Measurements from ENCODE around the gene DHX35. TPM values are rescaled to one million over a fixed set of nuclear protein-coding genes. Genes with fewer than 3 reads are reported as not detected.

Gene DHX35
- total RNA-seq, 1 experiment from 2014 or later: 12.1 TPM

GRCh38 chr20:39050555-39050902, 88.4 kb downstream of the DHX35 start:
- Histone ChIP-seq H3K4me1 (replicated peaks; ENCODE audit: insufficient read depth) (0 out of 2 replicates have a peak, but pooled peaks cover 6% of the 10 kb centered on the region), H3K4me2 (peak overlapping the region; percentile 100), H3K79me2 (ENCODE audit: low read depth) (no peaks in the 10 kb centered on the region), H3K36me3 (ENCODE audit: low read depth) (no peaks in the 10 kb centered on the region), H3K27me3 (ENCODE audit: insufficient read depth, low read depth) (peaks cover 25% of the 10 kb centered on the region), H3K4me3 (peak overlapping the region; percentile 97; the same call in 1 of the 2 replicates), H2AFZ (peak overlapping the region; percentile 99), H4K20me1 (ENCODE audit: insufficient read depth) (no peaks in the 10 kb centered on the region), H3K9me2 (ENCODE audit: insufficient read depth) (no peaks in the 10 kb centered on the region), H3F3A (ENCODE audit: insufficient read depth, low read depth) (no peaks in the 10 kb centered on the region), H3K27ac (no peak overlapping the region), H3K9me3 (ENCODE audit: insufficient read depth, low read depth) (no peaks in the 10 kb centered on the region)
- intact Hi-C loops (cut with micrococcal nuclease; ENCODE audit: unreplicated experiment): loop anchor here (1.0 to 2.0 kb wide), 2 partner anchors 31 to 1912 kb away; no protein-coding TSS in a partner anchor
- DNase-seq: no peak
- no TSS peak for BruUV-seq (replicated peaks)
- CTCF ChIA-PET: interaction anchor here (0.6 to 1.4 kb wide), 3 partner anchors 10 to 1913 kb away, joined by 3 to 5 read pairs (median 3); no protein-coding TSS in a partner anchor
- POLR2A ChIA-PET (ENCODE audit: unreplicated experiment): interaction anchor here (0.6 kb wide), 1 partner anchor 225 kb away, joined by 7 read pairs; no protein-coding TSS in a partner anchor
- TF ChIP-seq CTCF (conservative IDR thresholded peaks at IDR 0.05) (no peak), EZH2 (IDR thresholded peaks at IDR 0.05; ENCODE audit: low read depth) (no peak)

GRCh38 chr20:39052676-39053075, 90.5 kb downstream of the DHX35 start:
- Histone ChIP-seq H3K4me3 (no peak overlapping the region), H4K20me1 (ENCODE audit: insufficient read depth) (no peaks in the 10 kb centered on the region), H3K27ac (no peak overlapping the region), H3F3A (ENCODE audit: insufficient read depth, low read depth) (no peaks in the 10 kb centered on the region), H3K36me3 (ENCODE audit: low read depth) (no peaks in the 10 kb centered on the region), H3K9me2 (ENCODE audit: insufficient read depth) (no peaks in the 10 kb centered on the region), H3K27me3 (ENCODE audit: insufficient read depth, low read depth) (peaks cover 47% of the 10 kb centered on the region), H3K4me2 (no peak overlapping the region), H3K4me1 (replicated peaks; ENCODE audit: insufficient read depth) (0 out of 2 replicates have a peak, but pooled peaks cover 6% of the 10 kb centered on the region), H3K79me2 (ENCODE audit: low read depth) (no peaks in the 10 kb centered on the region), H3K9me3 (ENCODE audit: insufficient read depth, low read depth) (no peaks in the 10 kb centered on the region), H2AFZ (no peak overlapping the region)
- ChIA-PET CTCF (no interaction called here), POLR2A (ENCODE audit: unreplicated experiment) (no interaction called here)
- BruUV-seq (replicated peaks): no TSS peak
- intact Hi-C loops (cut with micrococcal nuclease; ENCODE audit: unreplicated experiment): no loop called here
- no peak for DNase-seq
- TF ChIP-seq EZH2 (IDR thresholded peaks at IDR 0.05; ENCODE audit: low read depth) (no peak), CTCF (conservative IDR thresholded peaks at IDR 0.05) (no peak)

DNA sequence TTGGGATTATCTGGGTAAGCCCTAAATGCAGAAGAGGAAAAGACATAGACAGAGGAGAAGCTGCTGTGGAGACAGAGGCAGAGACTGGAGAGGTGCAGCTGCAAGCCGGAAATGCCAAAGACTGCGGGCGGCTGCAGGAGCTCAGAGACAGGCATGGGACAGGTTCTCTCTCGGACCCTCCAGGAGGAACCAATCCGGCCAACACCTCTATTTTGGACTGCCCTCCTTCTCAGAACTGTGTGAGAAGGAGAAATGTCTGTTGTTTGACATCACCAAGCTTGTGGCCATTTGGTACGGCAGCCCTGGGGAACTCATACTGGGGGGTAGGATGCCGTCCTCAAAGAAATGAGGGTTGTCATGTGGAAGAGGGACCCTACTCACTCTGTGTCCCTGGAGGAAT, 95.0 kb downstream of the DHX35 start:
- H3K36me3 ChIP-seq (ENCODE audit: low read depth): no peaks in the 10 kb centered on the region
- DNase-seq: no peak
- TF ChIP-seq CTCF (conservative IDR thresholded peaks at IDR 0.05) (no peak), EZH2 (IDR thresholded peaks at IDR 0.05; ENCODE audit: low read depth) (no peak)
- H3K27me3 ChIP-seq (ENCODE audit: insufficient read depth, low read depth): peaks cover 92% of the 10 kb centered on the region
- CTCF ChIA-PET: no interaction called here
- POLR2A ChIA-PET (ENCODE audit: unreplicated experiment): no interaction called here
- H3K4me1 ChIP-seq (replicated peaks; ENCODE audit: insufficient read depth): no peaks in the 10 kb centered on the region
- no peaks in the 10 kb centered on the region for H3F3A ChIP-seq (ENCODE audit: insufficient read depth, low read depth)
- H3K4me3 ChIP-seq: no peak overlapping the region
- H3K4me2 ChIP-seq: no peak overlapping the region
- no peaks in the 10 kb centered on the region for H3K79me2 ChIP-seq (ENCODE audit: low read depth)
- H3K27ac ChIP-seq: no peak overlapping the region
- H3K9me3 ChIP-seq (ENCODE audit: insufficient read depth, low read depth): no peaks in the 10 kb centered on the region
- no TSS peak for BruUV-seq (replicated peaks)
- H3K9me2 ChIP-seq (ENCODE audit: insufficient read depth): no peaks in the 10 kb centered on the region
- intact Hi-C loops (cut with micrococcal nuclease; ENCODE audit: unreplicated experiment): no loop called here
- H4K20me1 ChIP-seq (ENCODE audit: insufficient read depth): no peaks in the 10 kb centered on the region
- H2AFZ ChIP-seq: no peak overlapping the region
